T47D (cell line): ENCODE data around the gene BTNL8.

ENCODE experiments used
- DNase-seq, 2 experiments: peaks; one replicate each; pipeline versions ENCODE4 v3.0.0 to v3.0.0-alpha.2; 2011 to 2012; ENCODE audit warnings: low read depth in 1 of 2, low spot score in 1 of 2
- JUND ChIP-seq: IDR thresholded peaks from 2 replicates; pipeline ENCODE4 v1.6.1; 2012; ENCODE audit warnings: low read depth
- in situ Hi-C: cut with HindIII; loops from 2 replicates; pipeline ENCODE4 v1.10.0; 2016; ENCODE audit warnings: low sequenced_read_pairs, low pct_unique_long_range_greater_than_20kb

The BTNL8 gene

GRCh38 chr5:180900178-180900577, 1.2 kb downstream of the BTNL8 start:
- in situ Hi-C loops = no loop called here
- peak in 1 of 2 experiments; percentile 74 for DNase-seq
- no peak for TF ChIP-seq JUND

DNA sequence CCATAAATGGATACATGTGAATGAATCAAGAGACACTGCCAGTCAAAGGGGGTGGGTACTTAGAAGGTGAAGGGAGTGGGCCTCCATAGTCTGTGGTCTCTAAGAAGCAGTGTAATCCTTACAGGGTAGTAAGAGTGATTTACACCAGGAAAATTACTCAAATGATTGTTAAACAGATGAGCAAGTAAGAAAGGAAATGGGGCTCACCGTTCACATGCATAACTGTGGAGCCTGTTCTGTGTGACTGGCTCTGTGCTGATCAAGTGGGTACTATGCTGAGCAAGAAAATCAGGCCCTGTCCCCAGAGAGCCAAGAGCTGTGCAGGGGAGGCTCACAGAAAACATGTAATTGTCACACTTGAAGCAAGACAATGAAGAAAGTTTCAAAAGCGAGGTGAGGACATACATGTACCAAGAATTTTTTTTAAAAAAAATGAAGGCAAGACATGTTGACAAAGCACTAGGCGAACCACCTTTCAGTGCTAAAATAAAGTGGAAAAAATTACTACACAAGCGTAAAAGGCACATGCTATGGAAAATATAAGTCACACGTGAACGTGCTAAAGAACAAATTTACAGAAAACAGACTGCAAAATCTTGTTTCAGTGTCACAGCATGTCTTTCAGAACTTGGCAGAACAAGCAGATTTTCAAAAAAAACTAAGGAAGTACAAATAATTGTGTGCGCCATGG, 2.5 kb downstream of the BTNL8 start:
- no peak for TF ChIP-seq JUND
- in situ Hi-C loops = no loop called here
- no peak for DNase-seq

DNA sequence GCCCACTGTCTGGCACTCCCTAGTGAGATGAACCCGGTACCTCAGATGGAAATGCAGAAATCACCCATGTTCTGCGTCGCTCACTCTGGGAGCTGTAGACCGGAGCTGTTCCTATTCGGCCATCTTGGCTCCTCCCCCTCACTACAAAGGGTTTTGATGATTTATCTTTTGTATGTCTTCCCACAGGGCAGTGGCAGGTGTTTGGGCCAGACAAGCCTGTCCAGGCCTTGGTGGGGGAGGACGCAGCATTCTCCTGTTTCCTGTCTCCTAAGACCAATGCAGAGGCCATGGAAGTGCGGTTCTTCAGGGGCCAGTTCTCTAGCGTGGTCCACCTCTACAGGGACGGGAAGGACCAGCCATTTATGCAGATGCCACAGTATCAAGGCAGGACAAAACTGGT, 9.4 kb downstream of the BTNL8 start:
- DNase-seq = no peak
- in situ Hi-C loops = no loop called here
- TF ChIP-seq JUND = no peak

GRCh38 chr5:180908998-180909731, 10.2 kb downstream of the BTNL8 start:
- in situ Hi-C loops = no loop called here

DNA sequence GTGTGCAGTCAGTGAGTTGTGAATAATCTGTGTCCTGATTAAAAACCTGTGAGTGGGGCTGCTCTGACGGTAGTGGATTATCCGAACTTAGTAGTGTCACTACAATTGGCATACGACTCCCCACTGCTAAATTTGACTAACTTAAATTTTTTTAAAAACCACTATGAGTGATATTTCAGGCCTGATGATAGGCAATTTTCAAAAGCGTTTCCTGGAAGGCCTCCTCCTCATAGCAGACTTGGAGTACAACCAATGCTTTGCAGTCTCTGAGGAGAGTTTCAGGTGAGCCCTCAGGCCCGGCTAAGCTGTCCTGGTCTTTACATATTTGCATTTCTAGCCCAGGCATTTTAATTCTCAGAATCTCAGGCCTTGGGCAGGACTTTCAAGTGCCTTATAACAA, 10.8 kb downstream of the BTNL8 start:
- TF ChIP-seq JUND = no peak
- no peak for DNase-seq
- in situ Hi-C loops = no loop called here

More at GRCh38 chr5:180908998-180909731, 10.2 kb downstream of the BTNL8 start:
- DNase-seq = no peak
- TF ChIP-seq JUND = no peak

GRCh38 chr5:180910182-180910581, 11.2 kb downstream of the BTNL8 start:
- in situ Hi-C loops = no loop called here

DNA sequence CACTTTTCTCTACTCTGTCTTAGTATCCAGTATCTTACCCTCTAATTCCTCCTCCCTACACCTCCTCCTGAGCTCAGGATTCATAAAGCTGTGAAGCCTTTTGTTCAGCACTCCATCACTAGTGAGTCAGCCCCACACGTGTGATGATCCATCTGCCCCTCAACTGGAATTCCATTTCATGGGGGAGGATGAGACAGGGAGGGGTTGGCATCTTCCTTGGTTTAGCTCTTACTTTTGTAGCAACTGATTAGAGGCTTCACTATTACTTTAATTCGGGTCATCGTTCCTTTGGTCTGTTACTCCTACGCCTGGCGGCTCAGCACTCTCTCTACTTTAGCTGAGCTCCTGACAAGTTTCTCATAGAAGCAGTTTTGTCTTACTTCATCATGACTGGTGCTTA, 11.8 kb downstream of the BTNL8 start:
- no peak for DNase-seq
- TF ChIP-seq JUND = no peak

More at GRCh38 chr5:180910182-180910581, 11.2 kb downstream of the BTNL8 start:
- no peak for DNase-seq
- TF ChIP-seq JUND = no peak

GRCh38 chr5:180914646-180915045, 15.7 kb downstream of the BTNL8 start:
- DNase-seq = no peak
- no peak for TF ChIP-seq JUND
- in situ Hi-C loops = no loop called here

More for the DNA sequence above, 11.8 kb downstream of the BTNL8 start:
- in situ Hi-C loops = no loop called here

DNA sequence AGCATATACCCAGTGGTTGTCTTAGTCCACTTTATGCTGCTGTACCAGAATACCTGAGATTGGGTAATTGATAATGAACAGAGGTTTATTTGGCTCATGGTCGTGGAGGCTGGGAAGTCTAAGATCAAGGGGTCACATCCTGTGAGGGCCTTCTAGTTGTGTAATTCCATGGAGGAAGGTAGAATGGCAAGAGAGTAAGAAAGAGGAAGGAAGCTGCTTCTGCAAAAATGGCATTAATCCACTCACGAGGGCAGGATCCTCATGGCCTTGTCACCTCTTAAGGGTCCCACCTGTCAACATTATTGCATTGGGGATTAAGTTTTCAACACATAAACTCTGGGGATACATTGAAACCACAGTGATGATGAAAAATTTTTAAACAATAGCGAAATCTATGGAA, 17.0 kb downstream of the BTNL8 start:
- in situ Hi-C loops = no loop called here
- no peak for DNase-seq
- TF ChIP-seq JUND = no peak

- TF ChIP-seq JUND = no peak
- in situ Hi-C loops = no loop called here
- no peak for DNase-seq
Measured at GRCh38 chr5:180918380-180918779, 19.4 kb downstream of the BTNL8 start.

- no peak for TF ChIP-seq JUND
- no peak for DNase-seq
- in situ Hi-C loops = no loop called here
Measured at GRCh38 chr5:180920710-180921109, 21.8 kb downstream of the BTNL8 start.

GRCh38 chr5:180922932-180923331, 24.0 kb downstream of the BTNL8 start:
- in situ Hi-C loops = no loop called here
- TF ChIP-seq JUND = no peak
- DNase-seq = no peak

DNA sequence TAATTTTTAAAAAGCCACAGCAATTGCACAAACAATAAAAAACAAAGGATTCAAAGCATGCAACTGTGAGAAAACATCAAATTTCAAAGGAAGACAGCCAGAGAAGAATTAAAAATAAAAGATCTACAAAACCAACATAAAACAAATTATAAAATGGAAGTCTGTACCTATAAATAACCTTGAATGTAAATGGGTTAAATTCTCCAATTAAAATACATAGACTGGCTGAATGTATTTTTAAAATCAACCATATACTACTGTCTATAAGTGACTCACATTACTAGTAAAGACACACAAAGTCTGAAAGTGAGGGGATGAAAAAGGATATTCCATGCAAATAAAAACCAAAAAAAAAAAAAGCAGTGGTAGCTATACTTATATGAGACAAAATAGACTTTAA, 33.7 kb downstream of the BTNL8 start:
- in situ Hi-C loops = no loop called here
- TF ChIP-seq JUND = no peak
- DNase-seq = no peak

DNA sequence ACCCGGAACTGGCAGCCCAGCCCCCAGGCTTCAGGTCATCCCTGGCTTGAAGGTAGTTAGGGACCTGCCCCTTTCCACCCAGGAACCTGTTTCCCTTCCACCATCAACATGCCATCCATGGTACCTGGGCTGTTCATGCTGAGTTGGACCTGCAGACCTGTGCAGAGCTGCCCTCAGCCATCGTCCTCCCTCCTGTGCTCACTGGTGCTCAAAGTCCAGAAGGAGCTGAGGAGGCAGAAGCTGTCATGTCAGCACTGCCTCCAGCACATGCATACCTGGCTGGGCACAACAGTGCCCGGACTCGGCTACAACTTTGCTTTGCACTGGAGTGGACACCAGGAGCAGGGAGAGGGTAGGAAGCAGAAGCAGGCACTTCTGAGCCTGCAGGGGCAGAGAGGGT, 36.2 kb downstream of the BTNL8 start:
- no peak for DNase-seq
- TF ChIP-seq JUND = no peak
- in situ Hi-C loops = no loop called here
